Left cardiac atrium (tissue), 4 donors: ENCODE results near the gene ARHGEF3. TPM values are rescaled to one million over a fixed set of nuclear protein-coding genes. Genes with fewer than 3 reads are reported as not detected.

Experiments
- ATAC-seq, 2 donors: fragments of 200-7000 bp; cut with Tn5 transposase; one replicate each; pipeline ENCODE4 v1.9.1; 2020; ENCODE audit warnings: mild to moderate bottlenecking in 2 of 2, moderate library complexity in 2 of 2
- DNase-seq: peaks from one replicate; pipeline ENCODE4 v3.0.0-alpha.2; 2020
- intact Hi-C, 2 donors: fragments of 100-400 bp; cut with DNase I; formaldehyde crosslinking; loops; one replicate each; pipeline versions ENCODE4 v1.14.1 to v1.15.1; 2022 to 2023
- total RNA-seq, 2 donors: library from RNA; stranded (reverse); fragmentation: NEBNext Ultra II Directional; extraction: Animal tissue kit (Norgen Biotek cat#: 25700); gene quantifications; one replicate each; pipeline ENCODE4 v1.2.1, GENCODE V29; 2021
- donor health status: DM: no; HTN: yes; CAD: no.
- donor health status: DM: no; HTN: yes; CAD: no; lungs with severe emphysema.
- donor health status: DM: yes; HTN: yes; CAD: no.
- donor health status: Dilated cardiomyopathy.

The ARHGEF3 gene
- total RNA-seq, 2 donors from 2014 or later = 11.9 to 16.8 TPM

DNA sequence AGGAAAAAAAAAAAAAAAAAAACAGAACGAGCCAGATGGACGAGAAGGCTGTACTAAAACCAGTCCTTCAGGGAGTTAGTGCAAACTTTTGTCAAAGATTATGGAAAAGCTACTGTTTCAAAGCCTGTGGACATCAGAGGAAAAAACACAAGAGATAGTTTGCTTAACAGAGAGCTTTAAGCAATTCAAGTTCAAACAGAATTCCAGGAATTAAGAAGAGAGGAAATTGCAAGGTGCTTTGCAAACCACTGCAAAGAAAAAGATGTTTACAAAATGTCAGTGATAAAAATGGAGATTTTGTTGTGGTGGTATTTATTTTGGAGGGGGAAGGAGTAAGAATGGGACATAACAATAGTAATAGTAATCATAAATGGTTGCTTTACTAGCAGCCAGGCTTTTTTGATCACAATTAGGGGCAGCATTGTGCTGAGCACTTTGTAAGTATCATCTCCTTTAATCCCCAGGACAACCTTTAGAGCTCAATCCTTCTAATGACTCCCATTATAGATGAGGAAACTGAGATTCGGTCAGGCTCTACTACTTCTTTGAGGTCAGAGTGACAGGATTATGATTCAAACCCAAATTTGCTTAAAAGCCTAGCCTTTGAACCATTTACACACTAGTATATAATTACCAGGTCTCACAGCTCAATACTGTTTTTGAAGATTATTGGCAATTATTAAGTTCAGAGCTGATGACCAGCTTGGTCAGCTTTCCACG is 22.4 kb upstream of the ARHGEF3 start:
- ATAC-seq = no peak
- no peak for DNase-seq
- intact Hi-C loops = no loop called here

GRCh38 chr3:56823421-56823926 is 21.7 kb upstream of the ARHGEF3 start:
- no peak for ATAC-seq
- DNase-seq = no peak
- intact Hi-C loops = no loop called here

- DNase-seq = no peak
- intact Hi-C loops = no loop called here
- no peak for ATAC-seq
Observed at GRCh38 chr3:56822501-56822900, 20.8 kb upstream of the ARHGEF3 start.

GRCh38 chr3:56819016-56819809 is 17.5 kb upstream of the ARHGEF3 start:
- ATAC-seq (no peak), DNase-seq (no peak)
- intact Hi-C loops = no loop called here

GRCh38 chr3:56818156-56818985 is 16.6 kb upstream of the ARHGEF3 start:
- DNase-seq (no peak), ATAC-seq (no peak)
- intact Hi-C loops = no loop called here

DNA sequence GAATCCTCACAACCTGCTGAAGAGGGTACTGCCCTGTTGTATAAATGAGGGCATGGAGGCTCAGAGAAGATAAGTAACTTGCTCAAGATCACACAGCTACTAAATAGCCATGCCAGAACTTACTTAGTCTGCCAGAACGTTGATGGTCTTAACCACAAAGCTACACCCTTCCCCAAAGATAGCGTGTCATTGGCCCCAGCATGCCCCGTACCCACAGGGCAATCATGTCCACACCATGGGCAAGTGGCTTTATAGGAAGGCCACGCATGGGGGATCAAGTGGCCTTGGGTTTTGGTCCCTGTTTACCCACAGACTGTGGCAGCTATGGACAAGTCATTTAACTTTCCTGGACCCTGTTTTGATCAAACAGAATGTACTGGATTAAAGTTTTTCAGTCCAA is 15.9 kb upstream of the ARHGEF3 start:
- DNase-seq = no peak
- no peak for ATAC-seq
- intact Hi-C loops = no loop called here

- intact Hi-C loops = no loop called here
- ATAC-seq (no peak), DNase-seq (no peak)
Observed at GRCh38 chr3:56816061-56816460, 14.3 kb upstream of the ARHGEF3 start.

GRCh38 chr3:56815589-56815988 is 13.8 kb upstream of the ARHGEF3 start:
- intact Hi-C loops = no loop called here

DNA sequence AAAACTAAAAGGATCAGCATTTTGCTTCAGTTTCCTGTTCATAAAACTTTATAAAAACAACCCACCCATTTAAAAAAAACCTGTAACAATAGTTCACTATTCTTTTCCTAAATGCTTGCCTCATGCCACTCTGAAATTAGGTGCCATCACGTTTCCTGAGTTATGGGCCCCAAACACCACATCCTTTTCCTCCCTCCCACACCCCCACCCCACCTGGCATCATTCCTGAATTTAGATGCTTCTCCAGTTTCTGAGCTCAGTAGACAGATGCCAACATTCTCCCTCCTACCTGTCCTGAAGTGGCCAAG is 11.9 kb upstream of the ARHGEF3 start:
- DNase-seq (no peak), ATAC-seq (no peak)
- intact Hi-C loops = no loop called here

More at GRCh38 chr3:56815589-56815988, 13.8 kb upstream of the ARHGEF3 start:
- DNase-seq = no peak
- ATAC-seq = no peak

- no peak for ATAC-seq
- intact Hi-C loops = no loop called here
- DNase-seq = no peak
Observed at GRCh38 chr3:56812754-56813652, 11.3 kb upstream of the ARHGEF3 start.

- DNase-seq (no peak), ATAC-seq (no peak)
- intact Hi-C loops = no loop called here
Observed at GRCh38 chr3:56811546-56812202, 9.9 kb upstream of the ARHGEF3 start.

- no peak for ATAC-seq
Observed at GRCh38 chr3:56810577-56811545, 9.1 kb upstream of the ARHGEF3 start.

DNA sequence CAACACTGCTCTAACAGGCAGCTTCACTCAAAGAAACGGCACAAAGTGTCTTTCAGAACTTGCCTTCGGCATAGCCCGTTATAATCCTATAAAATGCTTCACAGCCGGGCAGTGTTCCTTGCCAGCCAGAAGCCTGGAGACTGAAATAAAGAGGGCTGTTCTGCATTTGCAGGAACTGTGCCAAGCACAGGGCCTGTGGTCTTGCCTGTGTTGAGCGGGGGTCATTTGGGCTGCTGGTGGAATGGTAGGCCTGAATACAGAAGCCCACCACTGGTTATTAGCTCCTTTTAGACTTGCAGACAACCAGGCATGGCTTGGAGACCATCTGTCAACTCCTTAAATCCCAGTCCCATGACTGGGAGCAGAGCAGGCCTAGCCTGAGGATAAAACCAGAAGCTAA is 4.7 kb upstream of the ARHGEF3 start:
- ATAC-seq (no peak), DNase-seq (no peak)
- intact Hi-C loops = loop anchor here in 1 of 2 donors (10.0 kb wide), 1 partner anchor 88 kb away; no protein-coding TSS in a partner anchor

More at GRCh38 chr3:56810577-56811545, 9.1 kb upstream of the ARHGEF3 start:
- no peak for DNase-seq
- intact Hi-C loops = no loop called here

- ATAC-seq = no peak
- intact Hi-C loops = loop anchor here (5.0 to 10.0 kb wide), 4 partner anchors 45 to 185 kb away; no protein-coding TSS in a partner anchor
Observed at GRCh38 chr3:56802790-56803189, 1.0 kb upstream of the ARHGEF3 start.

DNA sequence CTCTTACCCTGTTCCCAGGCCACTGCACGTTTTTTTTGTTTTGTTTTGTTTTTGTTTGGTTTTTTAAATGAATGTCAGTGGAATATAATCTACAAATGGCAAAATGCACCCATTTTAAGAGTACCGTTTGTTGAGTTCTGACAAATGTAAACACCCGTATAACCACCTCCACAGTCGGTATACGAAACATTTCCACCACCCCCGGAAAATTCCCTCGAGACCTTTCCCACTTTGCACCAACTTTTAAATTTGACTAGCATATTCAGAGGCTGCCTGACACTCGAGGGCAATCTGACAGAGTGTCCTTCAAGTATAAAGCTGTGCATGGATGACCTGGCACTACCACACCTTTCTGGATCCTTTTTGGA is 613 bp upstream of the ARHGEF3 start:
- DNase-seq = no peak
- intact Hi-C loops = loop anchor here (5.0 to 10.0 kb wide), 4 partner anchors 45 to 185 kb away; no protein-coding TSS in a partner anchor
- ATAC-seq = no peak

More at GRCh38 chr3:56802790-56803189, 1.0 kb upstream of the ARHGEF3 start:
- no peak for DNase-seq

- intact Hi-C loops = loop anchor here (2.0 to 10.0 kb wide), 6 partner anchors 44 to 188 kb away; no protein-coding TSS in a partner anchor
- peak; percentile 14 to 17 for ATAC-seq
- no peak for DNase-seq
Observed at GRCh38 chr3:56800832-56801661, 702 bp downstream of the ARHGEF3 start.
